Breast epithelium (tissue), 3 donors: ENCODE measurements around the gene AP2A1.

Experiments
- POLR2A ChIP-seq: fragments of 450-650 bp; IDR thresholded peaks from one replicate; pipeline ENCODE4 v1.6.1; 2016; ENCODE audit warnings: antibody characterized with exemption, mild to moderate bottlenecking, moderate library complexity
- TF ChIP-seq, protein P1 (sequence below), 3 donors: fragments of 450-650 bp; IDR thresholded peaks; one replicate each; pipeline ENCODE4 v1.5.1; 2016 to 2017; ENCODE audit warnings: antibody characterized with exemption in 3 of 3, mild to moderate bottlenecking in 3 of 3, moderate library complexity in 3 of 3

DNA sequence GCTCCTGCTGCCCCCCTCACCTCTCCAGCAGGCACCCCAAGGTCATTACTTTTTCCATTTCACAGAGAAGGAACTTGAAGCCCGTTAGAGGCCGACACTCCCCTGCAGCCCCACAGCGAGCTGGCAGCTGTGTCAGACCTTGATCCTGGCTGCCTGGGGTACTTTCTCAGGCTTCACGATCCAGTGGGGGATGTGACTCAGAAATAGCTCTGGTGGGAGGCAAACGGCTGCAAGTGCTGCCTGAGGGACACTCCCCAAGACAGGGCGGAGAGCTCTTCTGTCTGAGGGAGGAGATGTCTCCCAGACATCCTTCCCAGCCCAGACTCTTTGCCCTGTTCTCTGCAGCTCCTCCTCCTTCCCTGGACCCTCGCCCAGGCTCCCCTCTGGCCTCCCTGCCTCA is 8.5 kb upstream of the AP2A1 start:
- TF ChIP-seq, protein P1, sequence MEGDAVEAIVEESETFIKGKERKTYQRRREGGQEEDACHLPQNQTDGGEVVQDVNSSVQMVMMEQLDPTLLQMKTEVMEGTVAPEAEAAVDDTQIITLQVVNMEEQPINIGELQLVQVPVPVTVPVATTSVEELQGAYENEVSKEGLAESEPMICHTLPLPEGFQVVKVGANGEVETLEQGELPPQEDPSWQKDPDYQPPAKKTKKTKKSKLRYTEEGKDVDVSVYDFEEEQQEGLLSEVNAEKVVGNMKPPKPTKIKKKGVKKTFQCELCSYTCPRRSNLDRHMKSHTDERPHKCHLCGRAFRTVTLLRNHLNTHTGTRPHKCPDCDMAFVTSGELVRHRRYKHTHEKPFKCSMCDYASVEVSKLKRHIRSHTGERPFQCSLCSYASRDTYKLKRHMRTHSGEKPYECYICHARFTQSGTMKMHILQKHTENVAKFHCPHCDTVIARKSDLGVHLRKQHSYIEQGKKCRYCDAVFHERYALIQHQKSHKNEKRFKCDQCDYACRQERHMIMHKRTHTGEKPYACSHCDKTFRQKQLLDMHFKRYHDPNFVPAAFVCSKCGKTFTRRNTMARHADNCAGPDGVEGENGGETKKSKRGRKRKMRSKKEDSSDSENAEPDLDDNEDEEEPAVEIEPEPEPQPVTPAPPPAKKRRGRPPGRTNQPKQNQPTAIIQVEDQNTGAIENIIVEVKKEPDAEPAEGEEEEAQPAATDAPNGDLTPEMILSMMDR (IDR thresholded peaks at IDR 0.05), result no peak
- TF ChIP-seq POLR2A, result no peak
